ENCODE data around the gene TEX9.

DNA sequence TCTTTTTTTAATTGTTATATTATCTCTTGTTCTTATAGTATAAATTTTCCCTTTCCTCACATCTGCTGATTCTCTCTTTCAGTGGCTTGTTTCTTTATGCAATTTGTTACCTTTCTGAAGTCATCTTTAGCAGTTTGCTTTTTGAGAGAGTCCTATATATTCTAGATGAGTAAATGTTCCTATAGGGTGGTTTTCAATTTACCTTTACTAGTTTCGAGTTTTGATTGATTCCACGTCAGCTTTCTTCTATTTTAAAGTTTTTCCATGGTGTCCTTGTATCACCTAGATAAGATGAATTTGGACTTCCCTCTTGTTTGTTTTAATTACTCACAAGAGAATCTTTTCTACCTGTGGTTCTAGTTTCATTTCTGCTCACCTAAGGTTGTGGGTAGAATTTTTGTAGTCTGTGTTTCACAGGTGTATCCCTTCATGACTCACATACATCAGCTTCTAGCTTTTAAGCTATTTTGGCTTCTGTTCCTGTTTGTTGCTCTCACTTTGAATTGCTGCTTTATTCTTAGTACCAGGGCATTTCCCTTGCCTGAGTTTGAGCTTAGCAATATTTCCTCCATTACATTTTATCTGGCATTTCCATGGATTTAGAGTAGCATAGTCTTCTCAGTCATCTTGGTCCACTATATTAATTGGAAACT lies 6.4 kb downstream of the TEX9 start:
- TF ChIP-seq, protein P1, sequence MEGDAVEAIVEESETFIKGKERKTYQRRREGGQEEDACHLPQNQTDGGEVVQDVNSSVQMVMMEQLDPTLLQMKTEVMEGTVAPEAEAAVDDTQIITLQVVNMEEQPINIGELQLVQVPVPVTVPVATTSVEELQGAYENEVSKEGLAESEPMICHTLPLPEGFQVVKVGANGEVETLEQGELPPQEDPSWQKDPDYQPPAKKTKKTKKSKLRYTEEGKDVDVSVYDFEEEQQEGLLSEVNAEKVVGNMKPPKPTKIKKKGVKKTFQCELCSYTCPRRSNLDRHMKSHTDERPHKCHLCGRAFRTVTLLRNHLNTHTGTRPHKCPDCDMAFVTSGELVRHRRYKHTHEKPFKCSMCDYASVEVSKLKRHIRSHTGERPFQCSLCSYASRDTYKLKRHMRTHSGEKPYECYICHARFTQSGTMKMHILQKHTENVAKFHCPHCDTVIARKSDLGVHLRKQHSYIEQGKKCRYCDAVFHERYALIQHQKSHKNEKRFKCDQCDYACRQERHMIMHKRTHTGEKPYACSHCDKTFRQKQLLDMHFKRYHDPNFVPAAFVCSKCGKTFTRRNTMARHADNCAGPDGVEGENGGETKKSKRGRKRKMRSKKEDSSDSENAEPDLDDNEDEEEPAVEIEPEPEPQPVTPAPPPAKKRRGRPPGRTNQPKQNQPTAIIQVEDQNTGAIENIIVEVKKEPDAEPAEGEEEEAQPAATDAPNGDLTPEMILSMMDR (IDR thresholded peaks at IDR 0.05), result no peak
- TF ChIP-seq POLR2A (IDR thresholded peaks at IDR 0.05), result no peak

Measured in Peyer's patch (tissue), 4 donors.